GM12878 (cell line): ENCODE data around the gene STX8. TPM values are rescaled to one million over a fixed set of nuclear protein-coding genes. Genes with fewer than 3 reads are reported as not detected.

Experiments
- ATAC-seq: fragments of 200-7000 bp; cut with Tn5 transposase; 3 replicates; pipeline ENCODE4 v1.9.1; 2020; ENCODE audit warnings: mild to moderate bottlenecking, moderate library complexity
- BruUV-seq: library from RNA; stranded (reverse); fragments of 400-500 nt; replicated peaks from 2 replicates; lab custom pipeline; 2021; lab: Mats Ljungman, UMichigan
- CTCF ChIA-PET: fragments of 300-600 bp; sonication (Branson Sonifier 250); formaldehyde crosslinking; extraction: SDS; loops from one replicate; lab custom pipeline; 2021; ENCODE audit warnings: inconsistent platforms; lab: Yijun Ruan, JAX
- POLR2A ChIA-PET: fragments of 350-600 bp; formaldehyde crosslinking; extraction: SDS; loops from one replicate; lab custom pipeline; 2021; ENCODE audit warnings: inconsistent platforms; lab: Charles Lee
- RAD21 ChIA-PET: fragments of 300-600 bp; sonication (Branson Sonifier 250); formaldehyde crosslinking; loops from one replicate; lab custom pipeline; 2023; ENCODE audit warnings: antibody characterized with exemption; ENCODE audit not compliant: unreplicated experiment; lab: Charles Lee
- SMC1A ChIA-PET: fragments of 300-600 bp; sonication (Branson Sonifier 250); formaldehyde crosslinking; loops from one replicate; lab custom pipeline; 2023; ENCODE audit not compliant: unreplicated experiment, uncharacterized antibody; lab: Charles Lee
- DNase-seq: peaks from one replicate; pipeline ENCODE4 v3.0.0-alpha.2; 2011; ENCODE audit warnings: low read depth, low spot score
- FAIRE-seq: peaks from 3 replicates; lab custom pipeline; 2011; peaks lifted over from hg19 to GRCh38; lab: Jason Lieb, UNC
- H2AFZ ChIP-seq: 2 replicates; pipeline ENCODE4 v1.6.0; 2011; ENCODE audit warnings: low read depth, low read length, control low read depth; ENCODE audit not compliant: control insufficient read depth
- H3K27ac ChIP-seq: 2 replicates; pipeline ENCODE4 v1.5.1; 2011; ENCODE audit warnings: control low read depth; ENCODE audit not compliant: control insufficient read depth, insufficient read depth
- H3K27me3 ChIP-seq, 2 experiments: replicated peaks in 1 of 2; 2 replicates each; pipeline versions ENCODE4 v1.6.0 to v1.6.1; 2011; ENCODE audit warnings: low read length in 1 of 2; ENCODE audit not compliant: control insufficient read depth in 2 of 2, insufficient read depth in 2 of 2
- H3K36me3 ChIP-seq, 2 experiments: 2 replicates each; pipeline ENCODE4 v1.5.1; 2011; ENCODE audit warnings: low read length in 1 of 2; ENCODE audit not compliant: control insufficient read depth in 2 of 2, insufficient read depth in 2 of 2
- H3K4me1 ChIP-seq: 2 replicates; pipeline ENCODE4 v1.6.1; 2011; ENCODE audit warnings: mild to moderate bottlenecking, low read length, moderate library complexity, mixed read lengths; ENCODE audit not compliant: control insufficient read depth, insufficient read depth
- H3K4me2 ChIP-seq: 2 replicates; pipeline ENCODE4 v1.6.0; 2011; ENCODE audit warnings: control low read depth; ENCODE audit not compliant: control insufficient read depth, insufficient read depth
- H3K4me3 ChIP-seq: fragments of 200-600 bp; sonication (generic); 2 replicates; pipeline ENCODE4 v1.5.1; 2016
- H3K79me2 ChIP-seq: 2 replicates; pipeline ENCODE4 v1.6.0; 2011; ENCODE audit warnings: low read length; ENCODE audit not compliant: control insufficient read depth, insufficient read depth
- H3K9ac ChIP-seq: 2 replicates; pipeline ENCODE4 v1.8.0; 2011; ENCODE audit warnings: low read length, control low read depth, mixed read lengths; ENCODE audit not compliant: control insufficient read depth, insufficient read depth
- H3K9me3 ChIP-seq: replicated peaks from 3 replicates; pipeline ENCODE4 v1.5.1; 2011; ENCODE audit warnings: mild to moderate bottlenecking, low read length; ENCODE audit not compliant: control insufficient read depth, insufficient read depth
- H4K20me1 ChIP-seq: 2 replicates; pipeline ENCODE4 v1.6.0; 2011; ENCODE audit not compliant: control insufficient read depth, insufficient read depth
- ASH2L ChIP-seq: fragments of 300-600, 200-600 bp; sonication (generic); IDR thresholded peaks from 2 replicates; pipeline ENCODE4 v1.6.1; 2017; ENCODE audit warnings: low read depth, mild to moderate bottlenecking, borderline replicate concordance
- BHLHE40 ChIP-seq, 2 experiments: fragments of 450-650 bp in 1 of 2; IDR thresholded peaks; 2 replicates each; pipeline ENCODE4 v1.6.1; 2011 to 2017; ENCODE audit warnings: low read depth in 2 of 2, borderline replicate concordance in 1 of 2, improper control_type of control experiment in 1 of 2, low read length in 1 of 2, mild to moderate bottlenecking in 1 of 2
- CBX5 ChIP-seq: sonication (generic); IDR thresholded peaks from 2 replicates; pipeline ENCODE4 v1.6.1; 2016; ENCODE audit warnings: low read depth, moderate library complexity, mild to moderate bottlenecking, inconsistent platforms
- FOS ChIP-seq: IDR thresholded peaks from 3 replicates; pipeline ENCODE4 v1.6.1; 2011; ENCODE audit warnings: borderline replicate concordance; ENCODE audit not compliant: insufficient read length; ENCODE audit errors: extremely low read depth
- HDGF ChIP-seq: fragments of 450-650 bp; IDR thresholded peaks from 2 replicates; pipeline ENCODE4 v1.6.1; 2016; ENCODE audit warnings: antibody characterized with exemption
- IKZF1 ChIP-seq: fragments of 450-650 bp; conservative IDR thresholded peaks from 2 replicates; pipeline ENCODE4 v1.6.1; 2017; ENCODE audit warnings: antibody characterized with exemption, mild to moderate bottlenecking
- IRF4 ChIP-seq: IDR thresholded peaks from 2 replicates; pipeline ENCODE4 v1.6.1; 2011; ENCODE audit warnings: low read depth, low read length
- MXI1 ChIP-seq: fragments of 150-350 bp; IDR thresholded peaks from 2 replicates; pipeline ENCODE4 v1.6.1; 2011; ENCODE audit warnings: low read depth, mild to moderate bottlenecking, inconsistent platforms, low read length, improper control_type of control experiment
- NFIC ChIP-seq: IDR thresholded peaks from 2 replicates; pipeline ENCODE4 v1.6.1; 2012; ENCODE audit warnings: low read depth, mild to moderate bottlenecking, inconsistent platforms, low read length, moderate library complexity
- RAD21 ChIP-seq: IDR thresholded peaks from 2 replicates; pipeline ENCODE4 v1.6.1; 2011; ENCODE audit warnings: mild to moderate bottlenecking, low read depth, low read length, moderate library complexity; ENCODE audit not compliant: insufficient read depth
- RBBP5 ChIP-seq: fragments of 200-600 bp; sonication (generic); conservative IDR thresholded peaks from 2 replicates; pipeline ENCODE4 v1.6.1; 2016
- WRNIP1 ChIP-seq: IDR thresholded peaks from 2 replicates; pipeline ENCODE4 v1.6.1; 2011; ENCODE audit warnings: low read depth, low read length, improper control_type of control experiment, borderline replicate concordance
- ZNF384 ChIP-seq: IDR thresholded peaks from 2 replicates; pipeline ENCODE4 v1.6.1; 2012; ENCODE audit warnings: low read depth, mild to moderate bottlenecking, low read length, improper control_type of control experiment, borderline replicate concordance
- WGBS: methylation state at CpG from one replicate; pipeline ENCODE4 v1.1.6; 2016; ENCODE audit warnings: low lambda C conversion rate; ENCODE audit not compliant: insufficient replicate concordance, insufficient coverage; ENCODE audit errors: missing lambda C conversion rate; 5-methylcytosine and 5-hydroxymethylcytosine counted together
- in situ Hi-C: fragments of 300-500 bp; cut with MboI; formaldehyde crosslinking; loops from 9 replicates; pipeline ENCODE4 v1.14.3; 2018; ENCODE audit warnings: mixed read lengths
- intact Hi-C: fragments of 100-400 bp; cut with micrococcal nuclease; formaldehyde crosslinking; loops from one replicate; pipeline ENCODE4 v1.14.2; 2022; ENCODE audit not compliant: unreplicated experiment
- polyA plus RNA-seq, 11 experiments: library from polyadenylated mRNA; depleted of rRNA in 4 of 11; unstranded in 6 of 11; stranded (reverse) in 5 of 11; fragments of >200 nt; fragmentation: Nextera tagmentation in 4 of 11; fragmentation: Illumina TruSeq in 1 of 11; extraction: Ambion mirVana in 4 of 11; extraction: Trizol in 1 of 11; gene quantifications; 1 replicate in 1 of 11; 2 replicates in 10 of 11; pipeline versions ENCODE4 v1.2.1 to v1.2.3, GENCODE V29; 2011 to 2016; ENCODE audit warnings: inconsistent platforms in 2 of 11, missing spikeins in 2 of 11, low read depth in 1 of 11
- total RNA-seq, 4 experiments: library from RNA; depleted of rRNA in 3 of 4; stranded (reverse); fragments of >200 nt in 3 of 4; fragmentation: Illumina TruSeq in 1 of 4; extraction: Trizol in 1 of 4; gene quantifications; 2 replicates each; pipeline versions ENCODE4 v1.2.1 to v1.2.3, GENCODE V29; 2013 to 2021

STX8 gene
- total and polyA plus RNA-seq, 10 of the 15 experiments (the other 5 are each of a cell fraction or from before 2014, with no cell fraction given) = 47.9 to 151 (median 72.9) TPM

- Histone ChIP-seq H3K27ac (no peak overlapping the region), H2AFZ (no peak overlapping the region), H3K27me3 (no peaks in the 10 kb centered on the region), H3K9ac (no peak overlapping the region), H3K36me3 (no peaks in the 10 kb centered on the region), H3K4me3 (no peak overlapping the region), H3K4me1 (peaks cover 14% of the 10 kb centered on the region), H3K9me3 (no peaks in the 10 kb centered on the region)
- ChIA-PET SMC1A (no interaction called here), CTCF (no interaction called here)
- FAIRE-seq (no peak), ATAC-seq (no peak)
- intact Hi-C loops (no loop called here), in situ Hi-C loops (no loop called here)
- WGBS = 97% methylated on average over 11 of the region's 11 CpGs
- TF ChIP-seq RBBP5 = no peak
- no peak for TF ChIP-seq FOS
- TF ChIP-seq CBX5 = no peak
- TF ChIP-seq MXI1 = no peak
- TF ChIP-seq NFIC = no peak
- no peak for TF ChIP-seq HDGF
- no peak for TF ChIP-seq IRF4
- TF ChIP-seq WRNIP1 = no peak
- no peak for TF ChIP-seq ASH2L
- no peak for TF ChIP-seq IKZF1
- no peak for TF ChIP-seq RAD21
- no peak for TF ChIP-seq BHLHE40 (IDR thresholded peaks at IDR 0.05; ENCODE audit: borderline replicate concordance in 1 of 2, low read depth in 2 of 2, low read length in 1 of 2)
- no peak for TF ChIP-seq ZNF384
- TF ChIP-seq, all 136 proteins: peak for 0
- no TSS peak for BruUV-seq
- DNase-seq = no peak
- POLR2A ChIA-PET = no interaction called here
- Histone ChIP-seq H3K79me2 (no peaks in the 10 kb centered on the region), H4K20me1 (no peaks in the 10 kb centered on the region; the same call in 1 of the 2 replicates), H3K4me2 (no peak overlapping the region)
- RAD21 ChIA-PET = no interaction called here
Observed at GRCh38 chr17:9427465-9428315, 147.9 kb downstream of the STX8 start.
